Activated naive CD8-positive, alpha-beta T cell treated with anti-CD3 and anti-CD28 coated beads for 36 hours (primary cell): ENCODE data around the gene IL31RA. TPM values are rescaled to one million over a fixed set of nuclear protein-coding genes. Genes with fewer than 3 reads are reported as not detected.
A peak's percentile ranks its signal among the peaks of the same experiment; 100 is the strongest.

Experiments used
- DNase-seq: peaks from one replicate; pipeline ENCODE4 v3.0.0; 2021
- H3K27ac Mint-ChIP-seq: one replicate; pipeline ENCODE4 v1.8.0; 2022; ENCODE audit warnings: mild to moderate bottlenecking, moderate library complexity, mixed read lengths
- H3K27me3 Mint-ChIP-seq: one replicate; pipeline ENCODE4 v1.8.0; 2022; ENCODE audit warnings: mild to moderate bottlenecking, mixed read lengths
- H3K36me3 Mint-ChIP-seq: one replicate; pipeline ENCODE4 v1.8.0; 2021; ENCODE audit warnings: mild to moderate bottlenecking, mixed read lengths
- H3K4me1 Mint-ChIP-seq: one replicate; pipeline ENCODE4 v1.8.0; 2021; ENCODE audit warnings: mixed read lengths
- H3K4me3 Mint-ChIP-seq: one replicate; pipeline ENCODE4 v1.8.0; 2022; ENCODE audit warnings: mild to moderate bottlenecking, moderate library complexity, mixed read lengths
- H3K9me3 Mint-ChIP-seq: one replicate; pipeline ENCODE4 v1.8.0; 2022; ENCODE audit warnings: mixed read lengths
- total RNA-seq, 2 experiments: library from RNA; stranded (reverse); gene quantifications; one replicate each; pipeline ENCODE4 v1.2.3, GENCODE V29; 2021

The IL31RA gene
- total RNA-seq, 2 experiments from 2014 or later, result not detected

- Mint-ChIP-seq H3K36me3 (no peaks in the 10 kb centered on the region), H3K9me3 (no peaks in the 10 kb centered on the region), H3K27ac (no peak overlapping the region), H3K4me3 (no peak overlapping the region), H3K4me1 (peaks cover 19% of the 10 kb centered on the region), H3K27me3 (peaks cover 30% of the 10 kb centered on the region)
- peak; percentile 86 for DNase-seq
These were observed 52.1 kb downstream of the IL31RA start for GRCh38 chr5:55903121-55903701.

DNA sequence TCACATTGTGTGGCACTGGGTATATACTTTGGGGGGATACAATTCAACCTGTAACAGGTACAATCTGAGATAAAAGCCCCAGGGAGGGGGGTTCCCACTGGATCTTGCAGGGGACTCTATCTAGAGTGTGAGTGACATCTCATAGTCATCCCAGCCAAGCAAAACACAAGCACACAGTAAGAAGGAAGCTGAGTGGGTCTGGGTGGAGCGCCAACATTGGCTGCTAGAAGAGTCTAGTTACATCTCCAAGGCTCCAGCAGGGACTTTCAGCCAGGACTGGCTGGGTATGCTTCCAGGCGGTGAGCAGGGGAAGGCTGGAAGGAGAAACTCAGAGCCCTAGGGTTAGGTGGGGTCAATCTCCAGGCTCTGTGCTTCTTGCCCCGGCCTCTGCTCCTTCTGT, 53.0 kb downstream of the IL31RA start:
- Mint-ChIP-seq H3K36me3 (no peaks in the 10 kb centered on the region), H3K4me1 (peaks cover 19% of the 10 kb centered on the region), H3K9me3 (peaks cover 2% of the 10 kb centered on the region), H3K27me3 (peaks cover 30% of the 10 kb centered on the region), H3K27ac (no peak overlapping the region), H3K4me3 (no peak overlapping the region)
- no peak for DNase-seq

DNA sequence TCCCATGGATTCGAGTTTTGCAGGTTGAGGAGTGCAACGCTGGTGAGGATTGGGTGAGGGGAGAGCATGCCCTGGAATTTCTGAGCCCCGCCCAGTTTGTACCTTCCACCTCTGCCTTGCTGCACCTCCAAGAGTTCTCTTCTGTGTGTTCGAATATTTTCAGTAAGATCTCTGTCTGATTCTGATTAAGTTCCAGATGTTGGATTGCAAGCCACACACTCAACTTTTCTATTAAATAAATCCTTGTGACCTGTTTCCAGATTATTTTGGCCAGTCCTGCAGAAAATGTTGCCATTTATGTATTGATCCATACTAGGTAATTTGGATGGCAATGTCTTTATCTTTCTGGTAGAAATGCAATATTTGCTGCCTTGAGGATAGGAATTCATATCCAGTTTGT, 54.1 kb downstream of the IL31RA start:
- Mint-ChIP-seq H3K9me3 (peaks cover 2% of the 10 kb centered on the region), H3K36me3 (no peaks in the 10 kb centered on the region), H3K27ac (no peak overlapping the region), H3K27me3 (peaks cover 26% of the 10 kb centered on the region), H3K4me3 (no peak overlapping the region), H3K4me1 (peaks cover 15% of the 10 kb centered on the region)
- DNase-seq, result no peak

DNA sequence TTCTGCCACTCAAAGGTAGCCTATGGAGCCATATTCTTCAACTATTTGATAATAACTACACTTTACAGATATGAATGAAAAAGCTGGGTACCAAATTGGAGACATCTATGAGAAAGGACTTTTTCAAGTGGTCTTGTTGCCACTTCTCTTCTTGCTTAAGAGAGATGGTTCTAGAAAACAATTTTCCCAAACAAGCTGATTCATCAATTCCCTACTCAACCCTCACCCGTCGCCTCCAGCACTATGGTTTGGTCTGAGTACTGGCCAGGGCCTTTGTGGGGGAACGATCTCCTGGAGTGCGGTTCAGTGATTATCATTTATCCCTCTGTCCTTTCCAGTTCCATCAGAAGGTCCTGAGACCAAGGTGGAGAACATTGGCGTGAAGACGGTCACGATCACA, 56.8 kb downstream of the IL31RA start:
- no peaks in the 10 kb centered on the region for H3K36me3 Mint-ChIP-seq
- H3K27me3 Mint-ChIP-seq, result peaks cover 17% of the 10 kb centered on the region
- no peak overlapping the region for H3K4me3 Mint-ChIP-seq
- peaks cover 2% of the 10 kb centered on the region for H3K9me3 Mint-ChIP-seq
- H3K4me1 Mint-ChIP-seq, result peaks cover 14% of the 10 kb centered on the region
- DNase-seq, result no peak
- no peak overlapping the region for H3K27ac Mint-ChIP-seq

DNA sequence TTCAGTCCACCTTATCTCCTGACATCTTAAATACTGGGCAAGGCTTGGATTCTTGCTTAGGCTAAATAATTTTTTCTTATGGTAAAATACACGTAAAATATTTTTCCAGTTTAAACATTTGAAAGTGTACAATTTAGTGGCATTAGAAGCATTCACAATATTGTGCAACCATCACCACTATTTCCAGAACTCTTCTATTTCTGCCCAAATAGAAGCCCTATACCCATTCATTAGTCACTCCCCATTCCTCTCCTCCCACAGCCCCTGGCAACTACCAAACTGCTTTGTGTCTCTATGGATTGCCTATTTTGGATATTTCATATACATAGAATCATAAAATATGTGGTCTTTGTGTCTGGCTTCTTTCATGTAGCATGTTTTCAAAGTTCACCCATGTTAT, 57.6 kb downstream of the IL31RA start:
- H3K4me1 Mint-ChIP-seq, result peaks cover 6% of the 10 kb centered on the region
- no peak overlapping the region for H3K27ac Mint-ChIP-seq
- no peaks in the 10 kb centered on the region for H3K36me3 Mint-ChIP-seq
- peaks cover 2% of the 10 kb centered on the region for H3K9me3 Mint-ChIP-seq
- H3K4me3 Mint-ChIP-seq, result no peak overlapping the region
- H3K27me3 Mint-ChIP-seq, result peaks cover 11% of the 10 kb centered on the region
- DNase-seq, result no peak

DNA sequence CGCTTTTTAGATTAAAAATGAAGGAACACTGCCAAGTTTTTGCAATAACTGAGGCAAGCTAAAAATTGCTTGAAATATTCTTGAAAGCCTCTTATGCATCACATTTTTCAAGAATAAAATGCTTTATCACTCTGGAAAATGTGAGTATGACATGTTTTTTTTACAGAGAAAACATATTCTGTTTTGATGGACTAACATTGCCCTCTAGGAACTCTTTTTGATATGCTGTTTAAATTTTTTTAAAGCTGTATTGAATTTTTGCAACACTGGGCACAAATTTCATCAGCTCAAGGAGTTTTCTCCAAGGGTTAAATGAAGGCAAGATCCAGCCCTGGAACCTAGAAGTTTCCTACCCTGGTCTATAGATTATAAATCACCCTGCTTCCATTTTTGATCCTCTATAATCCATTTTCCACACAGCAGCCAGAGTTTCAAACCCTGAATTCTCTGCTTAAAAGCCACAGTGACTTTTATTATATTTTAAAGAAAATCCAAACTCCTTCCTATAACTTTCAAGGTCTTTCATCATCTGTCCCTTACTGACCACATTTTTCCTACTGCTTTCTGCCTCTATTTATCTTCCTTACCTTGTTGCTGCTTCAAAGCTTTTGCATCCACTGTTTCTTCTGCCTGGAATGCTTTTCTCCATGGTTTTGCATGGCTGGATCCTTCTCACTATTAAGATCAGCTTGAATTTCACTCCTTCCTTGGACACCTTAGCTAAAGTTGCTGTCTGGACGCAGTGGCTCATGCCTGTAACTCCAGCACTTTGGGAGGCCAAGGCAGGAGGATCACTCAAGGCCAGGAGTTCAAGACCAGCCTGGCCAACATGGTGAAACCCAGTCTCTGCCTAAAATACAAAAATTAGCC, 60.9 kb downstream of the IL31RA start:
- Mint-ChIP-seq H3K4me3 (no peak overlapping the region), H3K36me3 (no peaks in the 10 kb centered on the region), H3K27me3 (no peaks in the 10 kb centered on the region), H3K4me1 (peaks cover 2% of the 10 kb centered on the region), H3K9me3 (peaks cover 2% of the 10 kb centered on the region), H3K27ac (peak overlapping the region; percentile 32)
- no peak for DNase-seq

GRCh38 chr5:55913466-55914413, 62.6 kb downstream of the IL31RA start:
- H3K27me3 Mint-ChIP-seq, result no peaks in the 10 kb centered on the region
- H3K9me3 Mint-ChIP-seq, result peaks cover 2% of the 10 kb centered on the region
- H3K4me3 Mint-ChIP-seq, result no peak overlapping the region
- DNase-seq, result no peak
- peaks cover 8% of the 10 kb centered on the region for H3K4me1 Mint-ChIP-seq
- no peak overlapping the region for H3K27ac Mint-ChIP-seq
- H3K36me3 Mint-ChIP-seq, result no peaks in the 10 kb centered on the region

DNA sequence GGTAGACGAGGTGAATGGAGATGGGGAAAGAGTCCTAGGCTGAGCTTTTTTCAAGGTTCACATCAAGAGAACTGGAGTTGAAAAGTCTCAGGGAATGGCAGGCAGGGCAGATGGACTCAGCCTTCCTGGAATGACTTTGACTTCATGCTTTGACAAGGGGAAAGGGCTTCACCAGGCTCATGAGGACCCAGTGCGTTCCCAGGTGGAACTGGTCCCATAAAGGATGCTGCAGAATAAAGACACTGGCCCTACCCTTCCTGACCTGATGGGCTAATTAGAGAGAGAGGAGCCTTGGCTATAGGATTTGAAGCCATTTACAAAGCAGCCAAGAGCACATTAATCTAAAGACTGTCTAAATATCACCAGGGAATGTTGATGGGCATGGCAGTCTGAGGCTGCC, 63.8 kb downstream of the IL31RA start:
- H3K27ac Mint-ChIP-seq, result no peak overlapping the region
- no peaks in the 10 kb centered on the region for H3K27me3 Mint-ChIP-seq
- H3K36me3 Mint-ChIP-seq, result no peaks in the 10 kb centered on the region
- H3K9me3 Mint-ChIP-seq, result no peaks in the 10 kb centered on the region
- no peak for DNase-seq
- H3K4me1 Mint-ChIP-seq, result peaks cover 16% of the 10 kb centered on the region
- no peak overlapping the region for H3K4me3 Mint-ChIP-seq

- Mint-ChIP-seq H3K27ac (no peak overlapping the region), H3K4me1 (peaks cover 16% of the 10 kb centered on the region), H3K9me3 (no peaks in the 10 kb centered on the region), H3K4me3 (no peak overlapping the region), H3K27me3 (no peaks in the 10 kb centered on the region), H3K36me3 (no peaks in the 10 kb centered on the region)
- DNase-seq, result no peak
These were observed 64.6 kb downstream of the IL31RA start for GRCh38 chr5:55915783-55916182.

- H3K36me3 Mint-ChIP-seq, result no peaks in the 10 kb centered on the region
- no peaks in the 10 kb centered on the region for H3K9me3 Mint-ChIP-seq
- peaks cover 14% of the 10 kb centered on the region for H3K4me1 Mint-ChIP-seq
These were observed 65.8 kb downstream of the IL31RA start for GRCh38 chr5:55916986-55917385.

DNA sequence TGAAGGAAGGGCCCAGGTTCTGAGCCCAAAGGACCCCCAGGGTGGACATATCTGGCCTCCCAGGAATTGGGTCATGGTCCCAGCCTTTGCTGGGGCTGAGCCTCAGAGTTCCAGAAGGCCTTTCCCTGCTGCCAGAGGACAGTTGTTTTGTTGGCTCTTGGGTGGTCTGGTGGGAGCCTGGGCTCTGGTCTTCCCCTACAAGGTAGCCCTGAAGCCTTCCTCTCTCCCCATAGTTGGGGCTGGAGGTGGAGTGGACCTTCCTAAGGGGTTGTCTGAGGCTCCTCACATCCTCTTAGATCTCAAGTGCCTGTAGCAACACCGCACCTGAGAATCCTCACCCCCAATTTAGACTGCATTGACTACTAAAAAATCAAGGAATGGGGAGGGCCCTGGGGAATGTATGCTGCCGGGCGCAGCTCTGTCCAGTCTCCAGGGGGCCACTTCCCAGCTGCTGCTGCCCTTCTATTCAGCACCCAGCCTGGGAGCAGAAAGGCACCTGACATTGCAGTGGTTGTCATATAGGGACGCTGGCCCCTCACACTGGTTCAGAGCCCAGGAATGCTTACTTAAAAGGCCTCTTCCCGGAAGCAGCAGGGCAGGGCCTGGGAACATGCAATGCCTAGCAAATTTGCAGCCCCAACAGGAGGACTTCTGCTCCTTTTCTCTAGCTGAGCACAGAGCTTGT, 66.4 kb downstream of the IL31RA start:
- no peak for DNase-seq
- Mint-ChIP-seq H3K9me3 (no peaks in the 10 kb centered on the region), H3K4me3 (no peak overlapping the region), H3K27me3 (no peaks in the 10 kb centered on the region), H3K27ac (no peak overlapping the region), H3K4me1 (peaks cover 14% of the 10 kb centered on the region), H3K36me3 (no peaks in the 10 kb centered on the region)

More at GRCh38 chr5:55916986-55917385, 65.8 kb downstream of the IL31RA start:
- DNase-seq, result no peak
- no peak overlapping the region for H3K4me3 Mint-ChIP-seq
- no peaks in the 10 kb centered on the region for H3K27me3 Mint-ChIP-seq
- no peak overlapping the region for H3K27ac Mint-ChIP-seq

- Mint-ChIP-seq H3K9me3 (no peaks in the 10 kb centered on the region), H3K4me1 (peaks cover 21% of the 10 kb centered on the region), H3K4me3 (no peak overlapping the region), H3K36me3 (no peaks in the 10 kb centered on the region), H3K27me3 (peaks cover 1% of the 10 kb centered on the region), H3K27ac (no peak overlapping the region)
- peak; percentile 17 for DNase-seq
These were observed 67.2 kb downstream of the IL31RA start for GRCh38 chr5:55918087-55919035.

DNA sequence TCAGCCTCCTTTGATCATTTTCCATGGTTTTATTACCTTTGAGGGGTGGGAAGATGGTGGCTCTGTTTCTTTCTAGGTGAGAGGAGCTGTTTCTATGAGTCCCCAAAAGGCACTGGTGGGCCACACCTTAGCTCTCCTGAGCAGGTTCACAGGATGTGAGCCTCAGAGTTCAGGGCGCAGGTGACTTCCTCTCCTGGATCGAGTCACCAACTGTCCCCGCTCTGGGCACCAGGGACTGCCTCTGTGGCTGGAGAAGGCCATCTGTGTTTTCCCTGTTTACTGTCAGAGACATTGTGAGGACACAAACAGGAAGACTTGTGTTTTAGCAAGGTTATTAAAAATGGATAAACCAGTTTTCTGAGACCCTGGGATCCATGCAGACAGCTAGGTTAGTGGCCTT, 68.5 kb downstream of the IL31RA start:
- H3K36me3 Mint-ChIP-seq, result no peaks in the 10 kb centered on the region
- no peak overlapping the region for H3K27ac Mint-ChIP-seq
- H3K27me3 Mint-ChIP-seq, result peaks cover 4% of the 10 kb centered on the region
- H3K9me3 Mint-ChIP-seq, result no peaks in the 10 kb centered on the region
- H3K4me3 Mint-ChIP-seq, result no peak overlapping the region
- DNase-seq, result no peak
- H3K4me1 Mint-ChIP-seq, result peaks cover 26% of the 10 kb centered on the region

- Mint-ChIP-seq H3K9me3 (no peaks in the 10 kb centered on the region), H3K27ac (no peak overlapping the region), H3K4me3 (no peak overlapping the region), H3K4me1 (peaks cover 26% of the 10 kb centered on the region), H3K36me3 (no peaks in the 10 kb centered on the region), H3K27me3 (peaks cover 4% of the 10 kb centered on the region)
- DNase-seq, result no peak
These were observed 69.6 kb downstream of the IL31RA start for GRCh38 chr5:55920784-55921183.
